GM15510 (cell line): ENCODE measurements around the gene KRT6C.

Experiments used
- POLR2A ChIP-seq: IDR thresholded peaks from 3 replicates; pipeline ENCODE4 v1.6.1; 2011; ENCODE audit warnings: borderline replicate concordance; ENCODE audit not compliant: insufficient read length; ENCODE audit errors: extremely low read depth

The KRT6C gene

GRCh38 chr12:52444647-52445595 lies 28.7 kb downstream of the KRT6C start:
- TF ChIP-seq POLR2A = no peak

GRCh38 chr12:52443966-52444365 lies 29.6 kb downstream of the KRT6C start:
- no peak for TF ChIP-seq POLR2A

- TF ChIP-seq POLR2A = no peak
These were observed 31.0 kb downstream of the KRT6C start for GRCh38 chr12:52442600-52443061.

GRCh38 chr12:52441320-52441911 lies 32.2 kb downstream of the KRT6C start:
- TF ChIP-seq POLR2A = no peak

- TF ChIP-seq POLR2A = no peak
These were observed 32.7 kb downstream of the KRT6C start for GRCh38 chr12:52440821-52441319.

GRCh38 chr12:52439845-52440244 lies 33.8 kb downstream of the KRT6C start:
- TF ChIP-seq POLR2A = no peak

- TF ChIP-seq POLR2A = no peak
These were observed 34.2 kb downstream of the KRT6C start for GRCh38 chr12:52439420-52439819.

- TF ChIP-seq POLR2A = no peak
These were observed 35.0 kb downstream of the KRT6C start for GRCh38 chr12:52438305-52439301.

- TF ChIP-seq POLR2A = no peak
These were observed 36.1 kb downstream of the KRT6C start for GRCh38 chr12:52437508-52437907.

GRCh38 chr12:52436828-52437474 lies 36.7 kb downstream of the KRT6C start:
- no peak for TF ChIP-seq POLR2A

- no peak for TF ChIP-seq POLR2A
These were observed 37.4 kb downstream of the KRT6C start for GRCh38 chr12:52436000-52436827.

GRCh38 chr12:52435659-52435999 lies 38.0 kb downstream of the KRT6C start:
- no peak for TF ChIP-seq POLR2A
